B cell (primary cell): Measurements from ENCODE around the gene CEND1. TPM values are rescaled to one million over a fixed set of nuclear protein-coding genes. Genes with fewer than 3 reads are reported as not detected.

Source experiments
- ATAC-seq: fragments of 200-7000 bp; cut with Tn5 transposase; one replicate; pipeline ENCODE4 v1.10.0; 2021; ENCODE audit warnings: low read depth, mild to moderate bottlenecking, moderate number of reproducible peaks, moderate library complexity
- CTCF ChIA-PET: fragments of 350-600 bp; sonication (Branson Sonifier 250); formaldehyde crosslinking; loops from one replicate; lab custom pipeline; 2021; ENCODE audit warnings: antibody characterized with exemption, inconsistent platforms; lab: Charles Lee
- POLR2A ChIA-PET: fragments of 350-600 bp; sonication (Branson Sonifier 250); formaldehyde crosslinking; loops from one replicate; lab custom pipeline; 2021; ENCODE audit warnings: antibody characterized with exemption; lab: Charles Lee
- DNase-seq: peaks from one replicate; pipeline ENCODE4 v3.0.0; 2013
- H2AFZ ChIP-seq: 2 replicates; pipeline ENCODE4 v1.6.1; 2012; ENCODE audit warnings: mild to moderate bottlenecking, low read depth, low read length; ENCODE audit not compliant: insufficient read depth, poor library complexity, severe bottlenecking
- H3K27ac ChIP-seq, 2 donors: 1 replicate in 1 of 2; 2 replicates in 1 of 2; pipeline ENCODE4 v1.5.1; 2012 to 2013; ENCODE audit warnings: low read length in 2 of 2, mild to moderate bottlenecking in 2 of 2, moderate library complexity in 1 of 2
- H3K27me3 ChIP-seq, 4 experiments: fragments of 200-600 bp in 1 of 4; sonication (generic) in 1 of 4; replicated peaks in 1 of 4; 1 replicate in 2 of 4; 2 replicates in 2 of 4; pipeline versions ENCODE4 v1.6.1 to v1.7.0; 2013 to 2016; ENCODE audit warnings: low read length in 3 of 4, mild to moderate bottlenecking in 2 of 4, mixed read lengths in 1 of 4, moderate library complexity in 1 of 4; ENCODE audit not compliant: insufficient read depth in 4 of 4, control insufficient read depth in 3 of 4; ENCODE audit errors: control extremely low read depth in 1 of 4
- H3K36me3 ChIP-seq, 2 experiments: replicated peaks in 1 of 2; 1 replicate in 1 of 2; 2 replicates in 1 of 2; pipeline versions ENCODE4 v1.6.1 to v1.7.1; 2013; ENCODE audit warnings: low read length in 1 of 2; ENCODE audit not compliant: insufficient read depth in 2 of 2, control insufficient read depth in 1 of 2; ENCODE audit errors: control extremely low read depth in 1 of 2, extremely low read depth in 1 of 2
- H3K4me1 ChIP-seq, 2 donors: fragments of 200-600 bp in 1 of 2; sonication (generic) in 1 of 2; 1 replicate in 1 of 2; 2 replicates in 1 of 2; pipeline versions ENCODE4 v1.5.1 to v1.6.1; 2013 to 2017; ENCODE audit warnings: low read length in 2 of 2; ENCODE audit not compliant: control insufficient read depth in 2 of 2, insufficient read depth in 2 of 2
- H3K4me2 ChIP-seq: replicated peaks from 2 replicates; pipeline ENCODE3; 2012; ENCODE audit warnings: mild to moderate bottlenecking, low read depth, low read length; ENCODE audit not compliant: poor library complexity, severe bottlenecking
- H3K4me3 ChIP-seq, 5 experiments: fragments of 200-600 bp in 1 of 5; sonication (generic) in 1 of 5; 1 replicate in 3 of 5; 2 replicates in 2 of 5; pipeline versions ENCODE4 v1.5.1 to v1.7.0; 2011 to 2016; ENCODE audit warnings: low read length in 4 of 5, mild to moderate bottlenecking in 4 of 5, low read depth in 2 of 5, control low read depth in 1 of 5, moderate library complexity in 1 of 5; ENCODE audit not compliant: insufficient read depth in 1 of 5; ENCODE audit errors: control extremely low read depth in 1 of 5, extremely low read depth in 1 of 5
- H3K79me2 ChIP-seq: fragments of 200-600 bp; sonication (generic); one replicate; pipeline ENCODE4 v1.6.0; 2016; ENCODE audit warnings: low read length; ENCODE audit not compliant: control insufficient read depth, insufficient read depth
- H3K9ac ChIP-seq: fragments of 200-600 bp; sonication (generic); 2 replicates; pipeline ENCODE4 v1.6.1; 2017; ENCODE audit warnings: mild to moderate bottlenecking, low read length, moderate library complexity
- H3K9me3 ChIP-seq, 3 donors: one replicate each; pipeline versions ENCODE4 v1.6.1 to v1.7.1; 2013; ENCODE audit warnings: low read length in 2 of 3; ENCODE audit not compliant: control insufficient read depth in 2 of 3, insufficient read depth in 1 of 3; ENCODE audit errors: control extremely low read depth in 1 of 3
- H4K20me1 ChIP-seq: 2 replicates; pipeline ENCODE4 v1.6.0; 2012; ENCODE audit warnings: mild to moderate bottlenecking, low read length; ENCODE audit not compliant: insufficient read depth, control insufficient read depth, poor library complexity, severe bottlenecking
- H3K27ac Mint-ChIP-seq: one replicate; pipeline ENCODE4 v1.8.0; 2021; ENCODE audit warnings: mixed read lengths
- H3K27me3 Mint-ChIP-seq: one replicate; pipeline ENCODE4 v1.8.0; 2021; ENCODE audit warnings: mixed read lengths
- H3K4me1 Mint-ChIP-seq: one replicate; pipeline ENCODE4 v1.8.0; 2021; ENCODE audit warnings: mixed read lengths
- H3K4me3 Mint-ChIP-seq: one replicate; pipeline ENCODE4 v1.8.0; 2021; ENCODE audit warnings: mixed read lengths
- H3K9me3 Mint-ChIP-seq: one replicate; pipeline ENCODE4 v1.8.0; 2022; ENCODE audit warnings: mixed read lengths; ENCODE audit not compliant: insufficient read depth
- EZH2 ChIP-seq: IDR thresholded peaks from 2 replicates; pipeline ENCODE4 v1.6.1; 2012; ENCODE audit warnings: borderline replicate concordance, low read depth, mild to moderate bottlenecking, moderate library complexity, low read length; ENCODE audit not compliant: insufficient read depth, poor library complexity, severe bottlenecking
- WGBS: methylation state at CpG from one replicate; pipeline ENCODE4 v1.1.5; 2013; ENCODE audit warnings: missing lambda C conversion rate; ENCODE audit not compliant: insufficient coverage; 5-methylcytosine and 5-hydroxymethylcytosine counted together
- intact Hi-C: fragments of 100-400 bp; cut with micrococcal nuclease; formaldehyde crosslinking; loops from one replicate; pipeline ENCODE4 v1.10.0; 2022
- polyA plus RNA-seq: library from polyadenylated mRNA; depleted of rRNA; stranded (reverse); fragments of >200 nt; gene quantifications from 2 replicates; pipeline ENCODE4 v1.2.3, GENCODE V29; 2012
- total RNA-seq, 2 donors: library from RNA; stranded (reverse); fragments of 120-200 nt in 1 of 2; gene quantifications; 1 replicate in 1 of 2; 2 replicates in 1 of 2; pipeline versions ENCODE4 v1.2.3 to v1.2.4, GENCODE V29; 2013 to 2022
- TF ChIP-seq, protein P1 (sequence below): fragments of 200-600 bp; IDR thresholded peaks from one replicate; pipeline ENCODE4 v1.8.0; 2022; ENCODE audit warnings: antibody characterized with exemption, mild to moderate bottlenecking

The CEND1 gene
- total and polyA plus RNA-seq, 2 donors (not counting 1 experiment from before 2014, with no cell fraction given), result 0.13 to 0.39 TPM

DNA sequence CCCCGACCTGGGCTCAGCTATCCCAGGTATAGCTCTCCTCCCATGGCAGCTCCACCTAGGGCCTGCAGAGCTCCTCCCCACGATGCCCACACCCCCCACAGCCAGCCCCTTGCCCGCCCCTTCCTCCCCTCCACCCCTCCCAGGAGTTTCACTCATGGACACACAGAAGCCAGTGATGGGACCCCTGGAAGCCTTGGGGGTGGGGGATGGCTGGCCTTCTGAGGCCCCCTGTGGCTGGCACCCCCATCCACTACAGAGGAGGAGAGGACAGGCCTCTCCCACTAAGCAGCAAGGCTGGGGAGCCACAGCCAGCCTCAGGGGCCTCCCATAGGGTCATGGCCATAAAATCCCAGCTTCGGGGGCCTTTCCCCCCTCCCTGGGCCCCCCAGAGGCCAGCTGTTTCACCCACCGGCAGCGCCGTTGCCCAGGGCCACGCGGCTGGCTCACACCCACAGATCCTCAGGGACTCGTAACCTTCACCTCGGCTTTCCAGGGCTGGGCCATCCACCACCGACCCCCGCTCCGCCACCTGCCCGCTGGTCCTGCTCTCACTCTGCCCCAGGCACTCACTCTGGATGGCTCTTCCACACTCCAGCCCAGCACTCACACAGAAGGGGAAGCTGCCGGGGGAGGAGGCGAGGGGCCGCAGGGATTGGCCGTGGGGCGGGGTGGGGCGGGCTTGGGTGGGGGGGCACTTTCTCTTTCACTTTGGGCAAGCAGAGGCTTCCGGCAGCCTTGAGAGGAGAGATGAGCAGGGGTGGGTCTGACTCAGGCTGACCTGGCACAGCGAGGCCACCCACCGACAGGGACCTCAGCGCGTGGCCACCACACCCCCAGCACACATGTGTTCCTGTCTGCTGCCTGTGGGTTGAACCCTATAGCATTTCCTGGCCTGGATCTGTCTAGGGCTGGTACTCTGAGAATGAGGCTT lies 6.0 kb upstream of the CEND1 start:
- peak overlapping the region; percentile 16 to 95 (median 93) for H3K4me3 ChIP-seq
- H4K20me1 ChIP-seq, result peaks cover 65% of the 10 kb centered on the region
- peaks cover 17 to 35% of the 10 kb centered on the region in 2 donors for H3K4me1 ChIP-seq
- 4% methylated on average over 11 of the region's 26 CpGs for WGBS
- DNase-seq (peak; percentile 88), ATAC-seq (peak; percentile 49)
- H3K4me3 Mint-ChIP-seq, result peak overlapping the region; percentile 95
- H3K27me3 ChIP-seq, result no peaks in the 10 kb centered on the region
- peak overlapping the region; percentile 89 for H3K9ac ChIP-seq
- TF ChIP-seq EZH2, result no peak
- TF ChIP-seq, protein P1, sequence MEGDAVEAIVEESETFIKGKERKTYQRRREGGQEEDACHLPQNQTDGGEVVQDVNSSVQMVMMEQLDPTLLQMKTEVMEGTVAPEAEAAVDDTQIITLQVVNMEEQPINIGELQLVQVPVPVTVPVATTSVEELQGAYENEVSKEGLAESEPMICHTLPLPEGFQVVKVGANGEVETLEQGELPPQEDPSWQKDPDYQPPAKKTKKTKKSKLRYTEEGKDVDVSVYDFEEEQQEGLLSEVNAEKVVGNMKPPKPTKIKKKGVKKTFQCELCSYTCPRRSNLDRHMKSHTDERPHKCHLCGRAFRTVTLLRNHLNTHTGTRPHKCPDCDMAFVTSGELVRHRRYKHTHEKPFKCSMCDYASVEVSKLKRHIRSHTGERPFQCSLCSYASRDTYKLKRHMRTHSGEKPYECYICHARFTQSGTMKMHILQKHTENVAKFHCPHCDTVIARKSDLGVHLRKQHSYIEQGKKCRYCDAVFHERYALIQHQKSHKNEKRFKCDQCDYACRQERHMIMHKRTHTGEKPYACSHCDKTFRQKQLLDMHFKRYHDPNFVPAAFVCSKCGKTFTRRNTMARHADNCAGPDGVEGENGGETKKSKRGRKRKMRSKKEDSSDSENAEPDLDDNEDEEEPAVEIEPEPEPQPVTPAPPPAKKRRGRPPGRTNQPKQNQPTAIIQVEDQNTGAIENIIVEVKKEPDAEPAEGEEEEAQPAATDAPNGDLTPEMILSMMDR, result no peak
- peaks cover 20% of the 10 kb centered on the region for H3K4me1 Mint-ChIP-seq
- no peaks in the 10 kb centered on the region for H3K9me3 ChIP-seq
- H3K27me3 Mint-ChIP-seq, result no peaks in the 10 kb centered on the region
- H3K4me2 ChIP-seq, result peak overlapping the region; percentile 99
- POLR2A ChIA-PET, result interaction anchor here (0.5 to 1.7 kb wide), 12 partner anchors 9 to 427 kb away, joined by 3 to 13 read pairs (median 4); partner anchors contain the start of genes CD151 and LRRC56
- peak overlapping the region; percentile 83 to 93 for H3K27ac ChIP-seq
- no peaks in the 10 kb centered on the region for H3K9me3 Mint-ChIP-seq
- peak overlapping the region; percentile 87 for H2AFZ ChIP-seq
- CTCF ChIA-PET, result interaction anchor here (1.2 to 1.8 kb wide), 4 partner anchors 10 to 70 kb away, joined by 3 to 5 read pairs (median 4); partner anchors contain the start of gene PNPLA2
- intact Hi-C loops, result loop anchor here (2.0 to 10.0 kb wide), 5 partner anchors 69 to 589 kb away; partner anchors contain the start of genes BET1L, HRAS, LRRC56 and PTDSS2
- H3K79me2 ChIP-seq, result peaks cover 52% of the 10 kb centered on the region
- H3K36me3 ChIP-seq, result peaks cover 0 to 14% of the 10 kb centered on the region in 2 experiments
- peak overlapping the region; percentile 92 for H3K27ac Mint-ChIP-seq
